ENCODE measurements around the gene BAD. TPM values are rescaled to one million over a fixed set of nuclear protein-coding genes. Genes with fewer than 3 reads are reported as not detected.
"Not testable (repeated sequence)": the region's sequence is repeated elsewhere in the genome, so short reads cannot be mapped to it uniquely, and the experiment has no call there.

BAD gene
- polyA plus RNA-seq (2013, experiment 1 of 2), result 22.6 TPM
- 24.0 TPM for polyA plus RNA-seq (2013, experiment 2 of 2)

DNA sequence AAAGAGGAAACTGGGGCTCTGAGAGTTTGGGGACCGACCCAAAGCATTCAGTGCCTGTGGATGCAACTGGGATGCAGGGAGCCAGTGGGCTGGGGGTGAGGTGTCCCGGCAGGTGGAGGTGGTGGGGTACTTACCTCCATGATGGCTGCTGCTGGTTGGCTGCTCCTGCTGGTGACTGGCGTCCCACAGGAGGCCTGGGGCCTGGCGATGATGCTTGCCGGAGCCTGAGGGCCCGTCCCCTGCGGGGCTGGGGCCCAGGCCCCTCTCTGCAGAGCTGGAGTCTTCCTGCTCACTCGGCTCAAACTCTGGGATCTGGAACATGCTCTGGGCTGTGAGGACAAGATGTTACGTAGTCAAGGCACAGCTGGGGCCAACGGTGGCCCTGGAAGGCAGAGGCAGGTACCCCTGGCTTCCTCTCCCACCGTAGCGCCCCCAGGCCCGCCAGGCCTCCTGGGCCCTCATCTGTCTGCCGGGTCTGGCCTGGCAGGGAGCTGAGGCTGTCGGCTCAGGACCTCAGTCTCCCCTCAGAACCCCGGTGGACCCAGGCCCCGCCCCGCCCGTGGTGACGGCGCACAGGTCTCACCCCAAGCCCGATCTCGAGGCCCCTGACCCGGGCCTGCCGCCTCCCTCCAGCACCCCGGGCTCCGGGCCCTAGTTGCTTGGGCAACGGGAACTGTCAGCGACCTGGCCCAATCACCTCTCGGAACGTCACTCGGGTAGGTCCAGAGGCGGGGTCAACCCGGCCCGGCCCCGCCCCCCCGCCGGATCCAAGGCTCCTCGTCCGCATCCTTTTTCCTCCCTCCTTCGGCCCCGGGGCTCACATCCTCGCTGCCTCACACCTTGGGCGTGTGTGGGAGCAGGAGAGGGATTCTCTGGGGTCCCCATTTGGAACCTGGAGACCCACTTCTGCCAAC lies at the start of gene BAD:
TSS of gene BAD (minus strand) at position 618 of the 914 bp plus-strand sequence. CDS start at position 321, 297 bp downstream.
- WGBS, result 9% methylated on average over 40 of the region's 44 CpGs
- H3K27ac ChIP-seq (ENCODE audit: low read depth, low read length), result peak within 1 kb of the TSS; percentile 76; the same call in 1 of the 2 replicates
- no peaks in the 10 kb centered on the region for H3K9me3 ChIP-seq (ENCODE audit: insufficient read depth, low read depth, low read length)
- 0 out of 2 replicates have a peak, but pooled peaks cover 6% of the 10 kb centered on the region for H3K4me1 ChIP-seq (ENCODE audit: insufficient read depth, low read length)
- H3K9ac ChIP-seq (ENCODE audit: low read depth, low read length), result peak within 1 kb of the TSS; percentile 71
- H3K36me3 ChIP-seq (ENCODE audit: insufficient read depth, low read length), result peaks cover 3% of the 10 kb centered on the region; the same call in 1 of the 2 replicates
- H3K27me3 ChIP-seq (ENCODE audit: insufficient read depth, low read length), result peaks cover 13% of the 10 kb centered on the region
- H3K4me3 ChIP-seq (ENCODE audit: low read length), result peak within 1 kb of the TSS; percentile 71

DNA sequence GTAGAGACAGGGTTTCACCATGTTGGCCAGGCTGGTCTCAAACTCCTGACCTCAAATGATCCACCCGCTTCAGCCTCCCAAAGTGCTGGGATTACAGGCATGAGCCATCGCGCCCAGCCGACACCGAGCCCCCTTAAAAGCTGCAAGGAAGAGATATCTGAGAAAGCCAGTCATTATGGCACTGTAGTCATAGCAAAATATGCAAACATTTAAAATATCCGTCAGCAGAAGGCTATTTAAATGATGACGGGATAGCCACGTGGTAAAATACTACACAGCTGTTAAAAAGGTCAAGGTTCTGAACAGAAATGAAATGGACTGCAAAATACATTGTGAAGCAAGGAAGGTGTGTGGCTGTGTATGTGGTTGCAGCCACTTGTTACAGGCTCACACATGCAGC lies 49.1 kb upstream of the BAD start:
- H3K9ac ChIP-seq (ENCODE audit: low read depth, low read length), result no peak overlapping the region
- peaks cover 4% of the 10 kb centered on the region; the same call in 1 of the 2 replicates for H3K4me1 ChIP-seq (ENCODE audit: insufficient read depth, low read length)
- H3K27me3 ChIP-seq (ENCODE audit: insufficient read depth, low read length), result no peaks in the 10 kb centered on the region
- no peaks in the 10 kb centered on the region for H3K9me3 ChIP-seq (ENCODE audit: insufficient read depth, low read depth, low read length)
- no peak overlapping the region for H3K4me3 ChIP-seq (ENCODE audit: low read length)
- H3K36me3 ChIP-seq (ENCODE audit: insufficient read depth, low read length), result no peaks in the 10 kb centered on the region
- no peak overlapping the region for H3K27ac ChIP-seq (ENCODE audit: low read depth, low read length)
- WGBS, result 94% methylated on average over 8 of the region's 8 CpGs

DNA sequence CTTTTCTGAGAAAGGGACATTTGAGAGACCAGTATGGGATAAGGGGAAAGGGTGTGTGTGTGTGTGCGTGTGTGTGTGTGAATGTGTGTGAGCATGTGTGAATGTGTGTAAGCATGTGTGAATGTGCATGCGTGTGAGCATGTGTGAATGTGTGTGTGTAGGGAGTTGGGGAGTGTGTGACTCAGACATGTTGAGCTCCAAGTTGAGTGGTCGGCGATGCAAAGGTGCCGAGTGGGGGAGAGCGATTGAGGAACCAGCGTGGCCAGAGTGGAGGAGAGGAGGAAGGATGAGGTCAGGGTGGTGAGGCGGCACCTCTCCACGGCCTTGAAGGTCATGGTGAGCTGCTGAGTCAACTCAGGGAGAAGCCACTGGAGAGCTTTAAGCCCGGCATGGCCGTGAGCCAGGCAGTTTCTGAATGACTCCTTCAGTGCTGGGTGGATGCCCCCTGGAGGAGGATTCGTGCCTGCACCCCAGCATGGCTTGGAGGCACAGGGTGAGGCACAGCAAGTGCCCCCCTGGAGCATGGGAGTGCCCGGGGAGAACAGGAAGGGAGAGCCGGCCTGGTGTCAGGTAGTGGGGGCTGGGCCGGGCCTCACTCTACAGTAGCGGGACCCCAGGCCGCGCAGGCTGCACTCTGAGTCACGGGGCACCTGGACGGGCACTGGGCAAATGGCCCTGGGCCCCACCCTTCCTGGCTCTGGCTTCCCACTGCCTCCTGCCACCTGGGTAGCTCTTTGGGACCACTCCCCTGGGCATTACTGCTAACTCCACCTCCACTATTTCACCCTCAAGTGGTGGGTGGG lies 47.3 kb upstream of the BAD start:
- Histone ChIP-seq H3K36me3 (ENCODE audit: insufficient read depth, low read length) (no peaks in the 10 kb centered on the region), H3K9ac (ENCODE audit: low read depth, low read length) (no peak overlapping the region), H3K4me3 (ENCODE audit: low read length) (no peak overlapping the region), H3K27me3 (ENCODE audit: insufficient read depth, low read length) (no peaks in the 10 kb centered on the region), H3K27ac (ENCODE audit: low read depth, low read length) (no peak overlapping the region), H3K9me3 (ENCODE audit: insufficient read depth, low read depth, low read length) (no peaks in the 10 kb centered on the region), H3K4me1 (ENCODE audit: insufficient read depth, low read length) (peaks cover 4% of the 10 kb centered on the region; the same call in 1 of the 2 replicates)
- WGBS, result 77% methylated on average over 20 of the region's 20 CpGs

DNA sequence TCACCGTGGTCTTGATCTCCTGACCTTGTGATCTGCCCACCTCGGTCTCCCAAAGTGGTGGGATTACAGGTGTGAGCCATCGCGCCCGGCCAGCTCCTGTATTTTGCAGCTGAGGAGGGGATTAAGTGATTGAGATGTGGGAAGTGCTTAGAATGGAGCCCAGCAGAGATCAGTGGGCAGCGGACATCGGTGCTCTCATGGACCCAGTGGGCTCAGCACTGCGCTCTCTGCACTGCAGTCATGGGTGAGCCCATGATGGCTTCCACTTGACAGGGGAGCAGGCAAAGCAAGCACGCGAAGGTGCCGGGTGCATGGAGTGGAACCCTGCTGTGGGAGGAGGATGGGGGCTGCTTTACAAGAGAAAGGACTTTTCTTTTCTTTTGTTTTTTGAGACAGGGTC lies 46.4 kb upstream of the BAD start:
- Histone ChIP-seq H3K4me3 (ENCODE audit: low read length) (no peak overlapping the region), H3K36me3 (ENCODE audit: insufficient read depth, low read length) (no peaks in the 10 kb centered on the region), H3K9me3 (ENCODE audit: insufficient read depth, low read depth, low read length) (no peaks in the 10 kb centered on the region), H3K9ac (ENCODE audit: low read depth, low read length) (no peak overlapping the region), H3K27me3 (ENCODE audit: insufficient read depth, low read length) (no peaks in the 10 kb centered on the region), H3K4me1 (ENCODE audit: insufficient read depth, low read length) (peaks cover 4% of the 10 kb centered on the region; the same call in 1 of the 2 replicates), H3K27ac (ENCODE audit: low read depth, low read length) (no peak overlapping the region)
- 74% methylated on average over 11 of the region's 11 CpGs for WGBS

DNA sequence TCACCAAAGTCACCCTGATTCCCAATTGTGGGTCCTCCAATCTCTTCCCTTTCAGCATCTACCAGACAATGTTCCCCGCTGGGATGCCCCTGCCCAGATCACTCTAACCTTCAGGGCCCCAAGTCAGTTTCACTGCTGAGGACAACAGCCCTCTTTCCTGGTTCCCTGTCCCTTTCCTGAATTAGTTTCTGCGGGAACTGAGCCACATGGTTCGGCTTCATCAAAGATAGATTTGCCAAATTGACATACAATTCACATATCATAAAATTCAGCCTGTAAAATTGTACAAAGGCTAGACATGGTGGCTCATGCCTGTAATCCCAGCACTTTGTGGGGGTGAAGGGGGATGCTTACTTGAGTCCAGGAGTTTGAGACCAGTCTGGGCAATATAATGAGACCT lies 43.5 kb upstream of the BAD start:
- H3K4me1 ChIP-seq (ENCODE audit: insufficient read depth, low read length), result peaks cover 8% of the 10 kb centered on the region
- 97% methylated on average over 3 of the region's 3 CpGs for WGBS
- H3K9me3 ChIP-seq (ENCODE audit: insufficient read depth, low read depth, low read length), result no peaks in the 10 kb centered on the region
- no peak overlapping the region for H3K9ac ChIP-seq (ENCODE audit: low read depth, low read length)
- no peaks in the 10 kb centered on the region for H3K27me3 ChIP-seq (ENCODE audit: insufficient read depth, low read length)
- no peak overlapping the region for H3K4me3 ChIP-seq (ENCODE audit: low read length)
- H3K36me3 ChIP-seq (ENCODE audit: insufficient read depth, low read length), result no peaks in the 10 kb centered on the region
- no peak overlapping the region for H3K27ac ChIP-seq (ENCODE audit: low read depth, low read length)

DNA sequence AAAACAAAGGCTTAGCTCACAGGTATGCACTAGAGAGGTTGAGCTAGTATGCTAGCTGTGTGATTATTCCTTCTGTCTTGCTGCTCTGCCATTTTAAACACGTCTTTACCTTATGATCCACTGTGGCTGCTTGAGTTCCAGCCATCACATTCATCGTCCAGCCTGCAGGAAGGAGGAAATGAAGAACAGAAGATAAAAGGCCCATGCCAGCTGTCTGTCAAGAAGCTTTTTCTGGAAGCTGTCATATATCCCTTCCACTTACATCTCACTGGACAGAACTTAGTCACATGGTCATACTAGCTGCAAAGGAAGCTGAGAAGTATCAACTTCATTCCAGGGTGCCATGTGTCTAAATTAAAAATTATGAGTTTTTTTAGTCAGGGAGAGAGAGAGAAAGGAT lies 42.9 kb upstream of the BAD start:
- Histone ChIP-seq H3K4me3 (ENCODE audit: low read length) (no peak overlapping the region), H3K36me3 (ENCODE audit: insufficient read depth, low read length) (no peaks in the 10 kb centered on the region)
- 90% methylated on average over 2 of the region's 2 CpGs for WGBS

DNA sequence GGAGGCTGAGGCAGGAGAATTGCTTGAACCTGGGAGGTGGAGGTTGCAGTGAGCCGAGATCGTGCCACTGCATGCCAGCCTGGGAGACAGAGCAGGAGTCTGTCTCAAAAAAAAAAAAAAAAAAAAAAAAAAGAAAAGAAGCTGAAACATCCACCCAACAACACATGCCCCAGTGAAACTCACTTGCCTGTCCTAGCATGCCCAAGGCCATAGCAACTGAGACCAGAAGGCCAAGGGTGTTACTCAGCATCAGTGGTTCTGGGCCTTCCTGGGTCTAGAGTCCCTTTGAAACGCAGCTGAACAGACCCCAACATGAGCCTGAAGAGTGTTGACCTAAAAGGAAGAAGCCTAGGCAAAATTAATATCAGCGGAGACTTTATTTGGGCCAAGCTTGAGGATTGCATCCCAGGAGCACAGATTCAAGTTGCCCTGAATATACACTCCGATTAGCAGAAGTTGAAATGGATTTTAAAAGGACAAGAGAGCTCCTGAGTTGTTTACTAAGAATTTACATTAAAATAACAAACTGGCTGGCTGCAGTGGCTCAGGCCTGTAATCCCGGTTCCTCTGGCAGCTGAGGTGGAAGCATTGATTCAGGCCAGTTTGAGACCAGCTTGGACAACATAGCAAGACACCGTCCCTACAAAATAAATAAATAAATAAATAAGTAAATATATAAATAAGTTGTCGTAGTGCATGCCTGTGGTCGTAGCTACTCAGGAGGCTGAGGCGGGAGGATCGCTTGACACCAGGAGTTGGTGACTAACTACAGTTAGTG lies 40.4 kb upstream of the BAD start:
- 81% methylated on average over 9 of the region's 11 CpGs for WGBS
- H3K9ac ChIP-seq (ENCODE audit: low read depth, low read length), result no peak overlapping the region
- no peaks in the 10 kb centered on the region for H3K9me3 ChIP-seq (ENCODE audit: insufficient read depth, low read depth, low read length)
- H3K4me1 ChIP-seq (ENCODE audit: insufficient read depth, low read length), result peaks cover 4% of the 10 kb centered on the region; the same call in 1 of the 2 replicates
- H3K27ac ChIP-seq (ENCODE audit: low read depth, low read length), result peak overlapping the region; percentile 70; the same call in 1 of the 2 replicates
- H3K4me3 ChIP-seq (ENCODE audit: low read length), result no peak overlapping the region
- peaks cover 20% of the 10 kb centered on the region for H3K36me3 ChIP-seq (ENCODE audit: insufficient read depth, low read length)
- no peaks in the 10 kb centered on the region for H3K27me3 ChIP-seq (ENCODE audit: insufficient read depth, low read length)

More for the DNA sequence above, 42.9 kb upstream of the BAD start:
- no peak overlapping the region for H3K9ac ChIP-seq (ENCODE audit: low read depth, low read length)
- H3K4me1 ChIP-seq (ENCODE audit: insufficient read depth, low read length), result peaks cover 8% of the 10 kb centered on the region
- H3K9me3 ChIP-seq (ENCODE audit: insufficient read depth, low read depth, low read length), result no peaks in the 10 kb centered on the region
- H3K27ac ChIP-seq (ENCODE audit: low read depth, low read length), result no peak overlapping the region
- H3K27me3 ChIP-seq (ENCODE audit: insufficient read depth, low read length), result no peaks in the 10 kb centered on the region

DNA sequence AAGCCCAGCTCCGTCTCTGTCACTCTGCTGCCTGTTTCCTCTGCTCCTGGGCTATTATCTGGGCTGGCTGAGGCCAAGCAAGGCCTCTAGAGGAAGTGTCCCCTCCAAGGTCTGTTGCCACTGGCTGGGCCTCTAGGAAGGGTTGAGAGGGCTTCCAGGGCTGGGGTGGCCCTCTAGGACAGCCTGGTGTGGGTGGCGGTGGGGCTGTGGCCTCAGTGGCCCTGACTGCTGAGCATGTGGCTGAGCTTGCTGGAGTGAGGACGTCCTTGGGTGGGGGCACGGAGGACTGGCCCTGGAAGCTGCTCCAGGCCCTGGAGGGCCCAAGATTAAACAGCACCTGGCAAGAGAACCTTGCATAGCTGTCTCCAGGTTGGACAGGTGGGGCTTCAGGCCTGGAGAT lies 39.5 kb upstream of the BAD start:
- not testable (repeated sequence) for H3K9me3 ChIP-seq (ENCODE audit: insufficient read depth, low read depth, low read length); H3K4me3 ChIP-seq (ENCODE audit: low read length); H3K27ac ChIP-seq (ENCODE audit: low read depth, low read length); H3K27me3 ChIP-seq (ENCODE audit: insufficient read depth, low read length); H3K9ac ChIP-seq (ENCODE audit: low read depth, low read length)
- H3K36me3 ChIP-seq (ENCODE audit: insufficient read depth, low read length), result peaks cover 20% of the 10 kb centered on the region
- peaks cover 11% of the 10 kb centered on the region; the same call in 1 of the 2 replicates for H3K4me1 ChIP-seq (ENCODE audit: insufficient read depth, low read length)
- WGBS, result 91% methylated on average over 4 of the region's 4 CpGs

DNA sequence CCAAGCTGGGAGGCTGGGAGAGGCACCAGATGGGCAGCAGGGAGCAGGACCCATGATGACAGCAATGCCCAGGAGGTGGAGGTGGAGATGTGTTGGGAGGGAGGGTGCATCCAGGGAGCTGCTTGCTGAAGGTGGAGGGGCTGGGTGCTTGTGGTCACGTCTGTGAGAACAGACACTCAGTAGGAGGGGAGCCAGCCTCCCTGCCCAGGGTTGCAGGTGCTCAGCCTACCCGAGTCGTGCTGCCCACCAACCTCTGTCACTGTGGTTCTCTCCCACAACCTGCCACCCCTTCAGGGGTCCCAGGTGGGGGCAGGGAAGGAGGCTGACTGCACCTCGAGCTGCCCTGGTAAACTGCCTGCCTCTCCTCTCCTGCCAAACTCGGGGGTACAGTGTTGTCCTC lies 38.9 kb upstream of the BAD start:
- no peak overlapping the region for H3K9ac ChIP-seq (ENCODE audit: low read depth, low read length)
- 86% methylated on average over 5 of the region's 5 CpGs for WGBS

DNA sequence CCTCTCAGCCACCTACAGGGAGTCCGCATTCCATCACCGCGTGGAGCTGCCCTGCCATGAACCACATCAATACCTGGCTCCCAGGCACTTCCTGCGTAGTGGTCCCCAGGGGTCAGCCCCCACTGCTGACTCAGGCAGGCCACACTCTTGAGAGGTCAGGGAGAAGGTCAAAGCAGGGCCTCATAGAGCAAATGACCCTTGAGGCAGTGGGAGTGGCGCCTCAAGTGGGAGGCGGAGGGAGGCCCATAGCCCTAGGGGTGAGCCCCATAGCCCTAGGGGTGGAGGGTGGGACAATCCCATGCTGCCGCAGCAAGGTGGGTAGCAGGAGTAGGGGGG lies 38.4 kb upstream of the BAD start:
- H3K27me3 ChIP-seq (ENCODE audit: insufficient read depth, low read length), result no peaks in the 10 kb centered on the region
- H3K27ac ChIP-seq (ENCODE audit: low read depth, low read length), result no peak overlapping the region
- no peaks in the 10 kb centered on the region for H3K9me3 ChIP-seq (ENCODE audit: insufficient read depth, low read depth, low read length)
- H3K36me3 ChIP-seq (ENCODE audit: insufficient read depth, low read length), result peaks cover 20% of the 10 kb centered on the region
- peaks cover 12% of the 10 kb centered on the region; the same call in 1 of the 2 replicates for H3K4me1 ChIP-seq (ENCODE audit: insufficient read depth, low read length)
- no peak overlapping the region for H3K4me3 ChIP-seq (ENCODE audit: low read length)
- H3K9ac ChIP-seq (ENCODE audit: low read depth, low read length), result no peak overlapping the region
- WGBS, result 78% methylated on average over 7 of the region's 7 CpGs

More for the DNA sequence above, 38.9 kb upstream of the BAD start:
- Histone ChIP-seq H3K36me3 (ENCODE audit: insufficient read depth, low read length) (peaks cover 20% of the 10 kb centered on the region), H3K9me3 (ENCODE audit: insufficient read depth, low read depth, low read length) (no peaks in the 10 kb centered on the region), H3K4me3 (ENCODE audit: low read length) (no peak overlapping the region), H3K27me3 (ENCODE audit: insufficient read depth, low read length) (no peaks in the 10 kb centered on the region), H3K27ac (ENCODE audit: low read depth, low read length) (no peak overlapping the region), H3K4me1 (ENCODE audit: insufficient read depth, low read length) (peaks cover 12% of the 10 kb centered on the region; the same call in 1 of the 2 replicates)

Measured in HUES64 (cell line).